SK-N-DZ (cell line): ENCODE results near the gene UCHL3. TPM values are rescaled to one million over a fixed set of nuclear protein-coding genes. Genes with fewer than 3 reads are reported as not detected.
A peak's percentile ranks its signal among the peaks of the same experiment; 100 is the strongest.
"Not testable (repeated sequence)": the region's sequence is repeated elsewhere in the genome, so short reads cannot be mapped to it uniquely, and the experiment has no call there.

Experiments used
- DNase-seq: peaks from one replicate; pipeline ENCODE4 v3.0.0-alpha.2; 2015; ENCODE audit warnings: low spot score
- polyA plus RNA-seq, 2 experiments: library from polyadenylated mRNA; depleted of rRNA; stranded (reverse); fragments of >200 nt; gene quantifications; 2 replicates each; pipeline ENCODE4 v1.2.3, GENCODE V29; 2014

The UCHL3 gene
- polyA plus RNA-seq (2014; cell fraction: cytosol; rRNA removed): 61.6 TPM in 2 replicates
- 31.5 and 33.1 TPM in 2 replicates for polyA plus RNA-seq (2014; cell fraction: nucleus; rRNA removed)

GRCh38 chr13:75549262-75550158, at the start of gene UCHL3:
UCHL3 (plus strand) TSS chr13:75549791; CDS start chr13:75549821, 30 bp downstream.
- peak; percentile 97 for DNase-seq

GRCh38 chr13:75505327-75505726, 44.3 kb upstream of the UCHL3 start:
- no peak for DNase-seq

DNA sequence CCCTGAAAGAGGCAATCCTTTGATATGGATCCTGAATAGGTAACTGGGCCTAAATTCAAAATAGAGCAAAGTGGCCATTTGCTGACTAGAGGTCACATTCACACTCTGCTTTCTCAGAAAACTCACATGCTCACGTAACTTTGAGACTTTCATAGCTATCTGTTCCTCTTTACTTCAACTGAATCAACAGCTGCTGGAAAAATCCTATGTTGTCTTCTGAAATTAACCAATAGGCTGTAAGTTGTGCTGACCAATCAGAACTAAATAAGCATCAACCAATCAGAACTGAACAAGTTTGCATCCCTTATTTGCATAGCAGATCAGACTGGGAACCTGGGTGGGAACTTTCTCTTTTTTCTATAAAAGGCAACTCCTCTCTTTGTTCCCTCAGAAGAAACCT, 43.6 kb upstream of the UCHL3 start:
- DNase-seq: no peak

DNA sequence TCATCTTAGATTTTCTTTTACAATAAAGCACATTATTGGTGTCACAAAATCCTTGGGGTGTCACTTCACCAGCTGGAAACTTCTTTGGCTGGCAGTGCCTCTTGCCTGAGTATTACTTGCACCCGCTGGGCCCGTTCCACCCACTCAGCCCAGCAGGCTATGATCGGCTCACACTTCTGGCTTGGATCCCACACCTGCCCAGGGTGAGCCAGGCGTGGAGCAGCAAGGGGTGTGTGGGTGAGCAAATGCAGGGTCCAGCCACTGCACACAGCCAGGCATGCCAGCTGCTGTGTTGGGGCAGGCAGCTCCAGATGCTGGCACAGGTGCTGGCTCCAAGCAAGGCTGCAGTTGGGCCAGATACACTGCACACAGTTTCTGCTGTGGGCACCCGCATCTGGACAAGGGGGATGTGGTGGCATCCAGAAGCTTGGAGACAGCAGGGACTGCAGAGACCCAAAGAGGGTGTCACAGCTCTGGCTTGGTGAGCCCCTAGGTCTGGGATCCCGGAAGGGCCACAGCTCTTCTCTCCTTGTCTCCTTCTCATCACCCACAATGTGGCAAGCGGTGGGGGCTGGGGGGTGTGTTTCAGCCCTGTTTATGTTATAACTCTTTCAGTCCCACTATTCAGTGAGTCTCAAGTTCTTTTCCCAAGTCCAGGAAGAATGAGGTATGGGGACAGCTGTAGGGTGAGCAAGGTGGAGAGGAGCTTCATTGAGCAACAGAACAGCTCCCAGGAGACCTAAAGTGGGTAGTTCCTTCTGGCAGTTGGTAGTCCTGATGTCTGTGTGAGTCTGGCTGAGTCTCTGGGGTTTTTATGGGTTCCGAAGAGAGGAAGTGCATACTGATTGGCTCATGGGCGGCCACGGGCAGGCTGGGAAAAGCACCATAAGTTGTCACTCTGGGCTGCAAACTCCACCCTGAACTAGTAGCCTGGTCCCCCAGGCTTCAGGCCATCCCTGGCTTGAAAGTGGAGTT, 42.3 kb upstream of the UCHL3 start:
- DNase-seq: no peak

GRCh38 chr13:75508002-75508548, 41.5 kb upstream of the UCHL3 start:
- DNase-seq: no peak

GRCh38 chr13:75511051-75511625, 38.5 kb upstream of the UCHL3 start:
- no peak for DNase-seq

DNA sequence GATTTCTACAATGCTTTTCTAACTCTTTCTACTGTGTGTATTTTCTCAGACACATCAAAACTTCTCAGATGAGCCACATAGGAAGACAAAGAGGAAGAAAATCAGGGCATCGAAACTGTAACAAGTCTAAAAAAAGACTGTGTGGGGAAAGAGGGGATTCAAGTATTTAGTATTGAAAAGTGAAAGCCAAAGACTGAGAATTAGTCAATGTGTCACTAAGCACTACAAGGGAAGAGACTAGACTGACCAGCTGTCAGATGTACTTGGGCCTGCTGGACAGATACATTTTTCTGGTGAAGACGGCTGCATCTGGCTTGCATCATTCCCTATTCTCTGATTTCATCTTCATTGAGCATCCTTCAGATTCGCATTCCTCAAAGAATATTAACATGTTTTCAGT, 37.3 kb upstream of the UCHL3 start:
- DNase-seq: peak; percentile 33

DNA sequence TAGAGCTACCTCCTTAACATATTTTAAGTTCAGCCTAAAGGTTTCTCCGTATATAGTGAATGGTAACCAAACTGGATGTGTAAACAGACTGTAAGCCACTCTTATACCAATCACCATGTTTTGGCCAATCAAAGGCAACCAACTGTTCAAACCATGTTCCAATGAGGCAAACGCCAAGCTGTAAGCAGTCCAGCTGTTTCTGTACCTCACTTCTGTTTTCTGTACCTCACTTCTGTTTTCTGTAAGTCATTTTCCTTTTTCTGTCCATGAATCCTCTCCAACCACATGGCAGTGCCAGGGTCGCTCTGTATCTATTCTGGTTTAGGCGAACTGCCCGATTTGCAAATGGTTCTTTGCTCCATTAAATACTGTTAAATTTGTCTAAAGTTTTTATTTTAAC, 36.3 kb upstream of the UCHL3 start:
- DNase-seq: no peak

DNA sequence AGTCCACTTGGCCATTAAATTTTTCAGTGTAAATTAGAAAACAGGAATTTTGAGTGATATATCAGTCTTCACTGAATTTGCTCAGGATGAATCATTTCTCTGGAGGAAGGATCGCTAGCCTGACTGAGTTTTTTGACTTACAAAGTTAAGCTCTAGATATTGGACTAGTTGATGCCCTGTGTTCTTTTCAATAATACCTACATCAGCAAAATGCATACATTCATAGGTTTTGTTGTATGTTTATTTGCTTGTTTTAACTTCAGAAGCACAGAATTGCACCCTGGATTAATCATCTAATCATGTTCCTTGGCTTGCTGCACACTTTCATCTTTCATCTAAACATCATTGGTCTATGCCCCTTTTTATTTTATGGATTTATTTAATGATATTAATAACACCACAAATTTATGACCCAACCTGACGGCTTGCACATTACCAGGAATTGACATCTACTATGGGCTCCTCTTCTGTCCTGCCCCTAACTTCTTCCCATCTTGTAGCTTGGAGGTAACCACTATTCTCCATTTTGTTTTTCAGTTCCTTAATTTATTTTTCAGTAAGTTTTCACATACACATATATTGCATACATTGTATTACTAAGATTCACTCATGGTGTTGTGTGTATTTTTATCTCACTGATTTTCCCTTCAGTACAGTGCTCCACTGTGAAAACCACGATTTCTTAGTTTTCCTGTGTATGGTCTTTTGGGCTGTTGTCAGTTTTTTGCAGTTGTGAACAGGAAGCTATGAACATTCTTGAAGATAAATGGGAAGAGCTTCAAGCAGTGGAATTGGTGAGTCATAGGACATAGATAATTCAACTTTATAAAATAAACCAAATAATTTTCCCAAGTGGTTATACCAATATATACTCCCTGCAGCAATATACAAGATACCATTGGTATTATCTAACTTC, 35.3 kb upstream of the UCHL3 start:
- no peak for DNase-seq

DNA sequence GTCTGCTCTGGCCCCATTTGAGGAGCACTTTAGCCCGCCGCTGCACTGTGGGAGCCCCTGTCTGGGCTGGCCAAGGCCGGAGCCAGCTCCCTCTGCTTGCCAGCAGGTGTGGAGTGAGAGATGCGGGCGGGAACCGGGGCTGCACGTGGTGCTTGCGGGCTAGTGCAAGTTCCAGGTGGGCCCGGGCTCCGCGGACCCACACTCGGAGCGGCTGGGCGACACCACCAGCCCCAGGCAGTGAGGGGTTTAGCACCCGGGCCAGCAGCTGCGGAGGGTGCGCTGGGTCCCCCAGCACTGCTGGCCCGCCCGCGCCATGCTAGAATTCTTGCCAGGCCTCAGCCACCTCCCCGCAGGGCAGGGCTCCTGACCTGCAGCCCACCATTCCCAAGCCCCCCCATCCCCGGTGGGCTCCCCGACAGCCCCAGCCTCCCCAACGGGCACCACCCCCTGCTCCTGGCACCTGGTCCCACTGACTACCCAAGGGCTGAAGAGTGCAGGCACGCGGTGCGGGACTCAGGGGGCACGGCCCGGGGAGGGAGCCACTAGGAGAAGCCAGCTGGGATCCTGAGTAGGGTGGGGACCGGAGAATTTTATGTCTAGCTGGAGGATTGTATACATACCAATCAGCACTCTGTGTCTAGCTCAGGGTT, 31.0 kb upstream of the UCHL3 start:
- no peak for DNase-seq

- no peak for DNase-seq
These were observed 27.6 kb upstream of the UCHL3 start for GRCh38 chr13:75521956-75522355.

DNA sequence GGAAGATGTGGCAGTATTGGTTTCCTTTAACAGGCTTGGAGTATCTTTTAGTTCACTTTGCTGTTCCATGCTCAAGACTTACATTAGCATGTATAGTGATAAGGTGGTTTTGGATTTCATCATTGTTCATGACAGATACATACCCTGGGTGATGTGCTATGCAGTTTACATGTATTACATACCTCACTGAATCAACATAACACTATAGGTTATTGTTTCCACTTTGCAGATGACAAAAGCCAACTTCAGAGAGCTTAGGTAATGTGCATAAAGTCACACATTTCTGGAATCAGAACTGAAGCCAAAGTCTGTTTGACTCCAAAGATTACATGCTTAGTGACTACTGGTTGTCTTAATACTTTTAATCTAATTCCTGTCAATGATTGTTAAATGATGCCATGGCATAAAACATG, 19.0 kb upstream of the UCHL3 start:
- DNase-seq: no peak

GRCh38 chr13:75533861-75534260, 15.7 kb upstream of the UCHL3 start:
- no peak for DNase-seq

GRCh38 chr13:75537401-75538365, 11.9 kb upstream of the UCHL3 start, which contains the start of gene COMMD6:
COMMD6 (minus strand) TSS chr13:75537841; CDS start chr13:75537805, 36 bp downstream.
- DNase-seq: peak; percentile 95

- DNase-seq: no peak
These were observed 8.3 kb upstream of the UCHL3 start for GRCh38 chr13:75541287-75541686.

DNA sequence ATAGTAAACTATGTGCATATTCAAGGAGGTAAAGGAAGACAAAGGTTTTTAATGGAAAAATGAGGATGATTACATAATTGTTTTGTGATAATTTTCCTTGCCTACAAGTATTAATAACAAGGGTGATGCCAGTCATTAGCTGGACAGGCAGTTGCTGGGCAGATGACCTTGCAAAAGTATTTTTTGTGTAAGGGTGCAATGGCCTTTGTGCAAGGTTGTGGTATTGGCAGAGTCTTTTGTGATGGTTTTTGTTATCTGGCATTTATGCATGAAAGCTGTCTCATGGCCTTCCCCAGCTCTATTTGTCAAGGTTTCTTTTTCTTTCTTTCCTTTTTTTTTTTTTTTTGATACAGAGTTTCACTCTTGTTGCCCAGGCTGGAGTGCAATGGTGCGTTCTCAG, 7.6 kb upstream of the UCHL3 start:
- no peak for DNase-seq

DNA sequence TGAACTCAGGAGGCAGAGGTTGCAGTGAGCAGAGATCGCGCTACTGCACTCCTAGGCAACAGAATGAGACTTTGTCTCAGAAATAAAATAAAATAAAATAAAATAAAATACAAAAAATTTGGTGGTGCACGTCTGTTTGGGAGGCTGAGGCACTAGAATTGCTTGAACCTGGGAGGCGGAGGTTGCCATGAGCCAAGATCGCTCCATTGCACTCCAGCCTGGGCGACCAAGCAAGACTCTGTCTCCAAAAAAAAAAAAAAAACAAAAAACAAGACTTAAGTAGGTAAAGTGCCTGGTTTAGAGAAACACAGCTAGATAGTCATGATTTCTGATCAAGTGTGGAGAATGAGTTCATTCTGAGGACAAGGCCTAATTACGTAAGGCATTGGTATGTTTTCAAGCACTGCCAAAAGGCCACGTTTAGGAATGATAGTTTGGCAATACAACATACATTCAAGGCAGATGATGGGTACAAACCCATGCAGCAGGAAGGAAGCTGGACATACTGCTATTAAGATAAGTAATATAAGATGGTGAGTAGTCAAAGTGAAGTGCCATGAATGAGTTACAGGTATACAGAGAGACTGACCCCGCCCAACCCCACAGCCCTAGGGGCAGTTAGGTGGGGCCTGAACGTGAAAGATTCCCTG, 4.8 kb upstream of the UCHL3 start:
- DNase-seq: no peak

- DNase-seq: not testable (repeated sequence)
These were observed 4.2 kb upstream of the UCHL3 start for GRCh38 chr13:75545386-75545785.
